Spleen (tissue), 13 donors: ENCODE measurements around the gene LRWD1. TPM values are rescaled to one million over a fixed set of nuclear protein-coding genes. Genes with fewer than 3 reads are reported as not detected.

ENCODE experiments used
- DNase-seq: peaks from one replicate; pipeline ENCODE4 v3.0.0-alpha.2; 2020
- H3K27ac ChIP-seq, 8 donors: fragments of 200-600 bp; sonication (generic) in 7 of 8; 1 replicate in 4 of 8; 2 replicates in 4 of 8; pipeline versions ENCODE4 v1.5.0 to v1.8.0; 2016 to 2021; ENCODE audit warnings: inconsistent platforms in 4 of 8, mild to moderate bottlenecking in 4 of 8, moderate library complexity in 1 of 8
- H3K27me3 ChIP-seq, 7 donors: fragments of 200-600 bp; sonication (generic) in 6 of 7; replicated peaks in 1 of 7; 1 replicate in 4 of 7; 2 replicates in 3 of 7; pipeline versions ENCODE4 v1.5.0 to v1.8.0; 2016 to 2021; ENCODE audit warnings: inconsistent platforms in 3 of 7, mild to moderate bottlenecking in 1 of 7
- H3K36me3 ChIP-seq, 6 donors: fragments of 200-600 bp; sonication (generic) in 5 of 6; 1 replicate in 4 of 6; 2 replicates in 2 of 6; pipeline versions ENCODE4 v1.5.0 to v1.8.0; 2016 to 2021; ENCODE audit warnings: inconsistent platforms in 2 of 6
- H3K4me1 ChIP-seq, 6 donors: fragments of 200-600 bp; sonication (generic) in 5 of 6; 1 replicate in 3 of 6; 2 replicates in 3 of 6; pipeline versions ENCODE4 v1.5.0 to v1.8.0; 2016 to 2021; ENCODE audit warnings: inconsistent platforms in 3 of 6
- H3K4me3 ChIP-seq, 8 donors: fragments of 200-600 bp; sonication (generic) in 7 of 8; 1 replicate in 4 of 8; 2 replicates in 4 of 8; pipeline versions ENCODE4 v1.5.0 to v1.8.0; 2016 to 2021; ENCODE audit warnings: inconsistent platforms in 4 of 8, mild to moderate bottlenecking in 4 of 8, moderate library complexity in 2 of 8
- H3K9me3 ChIP-seq, 8 donors: fragments of 200-600 bp; sonication (generic) in 7 of 8; 1 replicate in 4 of 8; 2 replicates in 4 of 8; pipeline versions ENCODE4 v1.5.0 to v1.8.0; 2016 to 2021; ENCODE audit warnings: inconsistent platforms in 4 of 8
- POLR2A ChIP-seq, 3 donors: fragments of 450-650 bp; IDR thresholded peaks; one replicate each; pipeline ENCODE4 v1.5.1; 2017; ENCODE audit warnings: antibody characterized with exemption in 3 of 3, mild to moderate bottlenecking in 1 of 3
- POLR2AphosphoS5 ChIP-seq, 3 donors: sonication (generic); formaldehyde crosslinking; IDR thresholded peaks; one replicate each; pipeline ENCODE4 v1.5.1; 2017; ENCODE audit warnings: antibody characterized with exemption in 3 of 3
- WGBS, 5 donors: extraction: QIAGEN DNeasy Blood & Tissue Kit in 3 of 5; methylation state at CpG; one replicate each; pipeline versions ENCODE4 v1.1.5 to v1.1.7; 2013 to 2018; 5-methylcytosine and 5-hydroxymethylcytosine counted together
- intact Hi-C: fragments of 100-400 bp; cut with DNase I; formaldehyde crosslinking; loops from one replicate; pipeline ENCODE4 v1.15.0; 2023; ENCODE audit warnings: low total_unique reads
- long read RNA-seq, 2 donors: transcript quantifications; one replicate each; lab custom pipeline, GENCODE V29; 2026
- polyA plus RNA-seq, 3 donors: library from polyadenylated mRNA; stranded (reverse); fragments of 200-250 nt; gene quantifications; one replicate each; pipeline ENCODE4 v1.2.1, GENCODE V29; 2013
- total RNA-seq, 7 donors: library from RNA; depleted of rRNA in 3 of 7; stranded (reverse); fragments of >200 nt in 3 of 7; fragmentation: NEBNext Ultra II Directional in 4 of 7; extraction: Animal tissue kit (Norgen Biotek cat#: 25700) in 4 of 7; gene quantifications; one replicate each; pipeline versions ENCODE4 v1.1.0 to v1.2.1, GENCODE V29; 2016 to 2021
- TF ChIP-seq, protein P1 (sequence below), 11 experiments: fragments of 200-600 bp in 7 of 11; fragments of 450-650 bp in 4 of 11; sonication (generic) in 4 of 11; IDR thresholded peaks in 8 of 11; conservative IDR thresholded peaks in 3 of 11; 1 replicate in 7 of 11; 2 replicates in 4 of 11; pipeline versions ENCODE4 v1.4.0 to v1.8.0; 2016 to 2021; ENCODE audit warnings: antibody characterized with exemption in 11 of 11, inconsistent platforms in 4 of 11, mild to moderate bottlenecking in 1 of 11
- donor health status: healthy with polysubstance abuse.
- donor health status: DM: no; HTN: no; CAD: no; lungs with moderate emphysema.
- donor health status: DM: no; HTN: no; CAD: no.
- donor health status: Bipolar disorder and iron deficiency.
- donor health status: healthy.
- donor health status: DM: no; HTN: no; CAD: no.
- donor health status: DM: yes; HTN: yes; CAD: no.

The LRWD1 gene
- 10 to 100 TPM; 19.9 to 42.2 (median 24.1) TPM for total RNA-seq
- 10 to 100 TPM; 22.1 to 37.3 (median 33.7) TPM for polyA plus RNA-seq
- long read RNA-seq, donor 1, partial matches to known transcripts: 0 of 2 reads
- long read RNA-seq, donor 1, other reads (novel, unspliced or antisense): 0 of 2 reads
- long read RNA-seq, donor 2, partial matches to known transcripts: 5 of 8 reads
- long read RNA-seq, donor 2, other reads (novel, unspliced or antisense): 0 of 8 reads

GRCh38 chr7:102464577-102465280 lies at the start of gene LRWD1, which contains the start of gene ALKBH4:
TSS of gene LRWD1 (plus strand) at chr7:102464984. CDS start at chr7:102465081, 97 bp downstream.
TSS of gene ALKBH4 (minus strand) at chr7:102464863. CDS start at chr7:102464836, 27 bp downstream.
- Histone ChIP-seq H3K27ac (peak within 1 kb of the TSS; percentile 53 to 90 (median 84)), H3K4me3 (peak within 1 kb of the TSS; percentile 92 to 98 (median 94)), H3K4me1 (peaks cover 12 to 89% (median 36%) of the 10 kb centered on the region in 6 donors), H3K27me3 (no peaks in the 10 kb centered on the region), H3K36me3 (peaks cover 0 to 27% (median 16%) of the 10 kb centered on the region in 6 donors), H3K9me3 (no peaks in the 10 kb centered on the region)
- TF ChIP-seq POLR2A (IDR thresholded peaks at IDR 0.05) (peak in 2 of 3 donors; percentile 45 to 47), POLR2AphosphoS5 (IDR thresholded peaks at IDR 0.05) (peak; percentile 92 to 93 (median 93))
- TF ChIP-seq, protein P1, sequence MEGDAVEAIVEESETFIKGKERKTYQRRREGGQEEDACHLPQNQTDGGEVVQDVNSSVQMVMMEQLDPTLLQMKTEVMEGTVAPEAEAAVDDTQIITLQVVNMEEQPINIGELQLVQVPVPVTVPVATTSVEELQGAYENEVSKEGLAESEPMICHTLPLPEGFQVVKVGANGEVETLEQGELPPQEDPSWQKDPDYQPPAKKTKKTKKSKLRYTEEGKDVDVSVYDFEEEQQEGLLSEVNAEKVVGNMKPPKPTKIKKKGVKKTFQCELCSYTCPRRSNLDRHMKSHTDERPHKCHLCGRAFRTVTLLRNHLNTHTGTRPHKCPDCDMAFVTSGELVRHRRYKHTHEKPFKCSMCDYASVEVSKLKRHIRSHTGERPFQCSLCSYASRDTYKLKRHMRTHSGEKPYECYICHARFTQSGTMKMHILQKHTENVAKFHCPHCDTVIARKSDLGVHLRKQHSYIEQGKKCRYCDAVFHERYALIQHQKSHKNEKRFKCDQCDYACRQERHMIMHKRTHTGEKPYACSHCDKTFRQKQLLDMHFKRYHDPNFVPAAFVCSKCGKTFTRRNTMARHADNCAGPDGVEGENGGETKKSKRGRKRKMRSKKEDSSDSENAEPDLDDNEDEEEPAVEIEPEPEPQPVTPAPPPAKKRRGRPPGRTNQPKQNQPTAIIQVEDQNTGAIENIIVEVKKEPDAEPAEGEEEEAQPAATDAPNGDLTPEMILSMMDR (IDR thresholded peaks at IDR 0.05 in 8 of 11, conservative IDR thresholded peaks at IDR 0.05 in 3 of 11): peak in 9 of 11 experiments; percentile 9 to 69 (median 50)
- 0 to 1% (median 0%) methylated on average over 28 to 81 of the region's 81 CpGs for WGBS, 5 donors
- intact Hi-C loops: no loop called here
- DNase-seq: peak; percentile 99

DNA sequence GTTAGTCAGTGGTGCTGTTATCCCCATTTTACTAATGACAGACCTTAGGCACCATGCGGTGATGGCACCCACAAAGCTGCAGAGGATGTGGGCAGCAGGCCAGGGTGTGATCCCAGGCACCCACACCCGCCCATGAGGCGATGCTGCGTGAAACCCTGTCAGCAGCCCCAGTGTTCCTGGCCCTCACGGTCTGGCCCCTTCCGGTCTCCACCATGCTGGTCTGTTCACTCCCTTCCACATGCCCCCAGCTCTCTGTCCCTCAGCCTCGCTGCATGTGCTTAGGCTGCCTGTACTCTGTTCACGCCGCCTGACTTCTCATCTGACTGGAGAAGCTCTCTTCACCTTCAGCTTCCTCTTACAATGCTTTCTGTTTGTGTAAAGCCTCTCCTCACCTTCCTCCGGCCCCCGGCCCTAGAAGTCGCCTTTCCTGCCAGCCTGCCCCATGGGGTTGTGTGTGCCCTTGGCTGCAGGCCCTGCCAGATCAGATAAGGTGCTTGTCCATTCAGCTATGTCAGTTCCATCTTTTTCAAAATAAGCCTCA lies 49.0 kb upstream of the LRWD1 start:
- H3K9me3 ChIP-seq: no peaks in the 10 kb centered on the region
- H3K36me3 ChIP-seq: peaks cover 0 to 86% (median 17%) of the 10 kb centered on the region in 6 donors
- WGBS, 5 donors: 19 to 33% (median 27%) methylated on average over 12 of the region's 12 CpGs
- H3K27ac ChIP-seq: peak overlapping the region; percentile 75 to 99 (median 86)
- intact Hi-C loops: no loop called here
- H3K27me3 ChIP-seq: no peaks in the 10 kb centered on the region
- H3K4me3 ChIP-seq: peak overlapping the region in 1 of 8 donors; percentile 52
- peak; percentile 92 for DNase-seq
- peaks cover 34 to 92% (median 74%) of the 10 kb centered on the region in 6 donors for H3K4me1 ChIP-seq
- TF ChIP-seq POLR2AphosphoS5 (IDR thresholded peaks at IDR 0.05) (peak; percentile 71 to 85 (median 77)), POLR2A (IDR thresholded peaks at IDR 0.05) (no peak)

GRCh38 chr7:102416406-102416805 lies 48.4 kb upstream of the LRWD1 start:
- 81 to 84% (median 82%) methylated on average over 6 of the region's 6 CpGs for WGBS, 5 donors
- H3K36me3 ChIP-seq: peaks cover 0 to 86% (median 10%) of the 10 kb centered on the region in 6 donors
- intact Hi-C loops: no loop called here

DNA sequence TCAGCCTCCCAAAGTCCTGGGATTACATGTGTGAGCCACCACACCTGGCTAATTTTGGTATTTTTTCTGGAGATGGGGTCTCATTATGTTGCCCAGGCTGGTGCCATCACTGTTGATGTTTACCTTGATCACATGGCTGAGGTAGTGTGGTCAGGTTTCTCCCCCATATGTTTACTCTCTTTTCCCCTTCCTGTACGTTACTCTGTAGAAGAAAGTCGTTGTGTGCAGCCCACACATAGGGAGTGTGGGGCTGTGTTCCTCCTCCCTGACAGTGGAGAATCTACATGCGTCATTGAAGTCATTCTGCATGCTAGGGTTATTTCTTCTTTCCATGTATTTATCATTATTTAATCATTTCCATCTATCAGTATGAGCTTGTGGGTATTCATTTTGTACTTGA lies 47.7 kb upstream of the LRWD1 start:
- peaks cover 0 to 86% (median 7%) of the 10 kb centered on the region in 6 donors for H3K36me3 ChIP-seq
- no peaks in the 10 kb centered on the region for H3K27me3 ChIP-seq
- WGBS, 5 donors: 45 to 60% (median 48%) methylated on average over 3 of the region's 3 CpGs
- no peak overlapping the region for H3K4me3 ChIP-seq
- TF ChIP-seq, protein P1 (IDR thresholded peaks at IDR 0.05 in 8 of 11, conservative IDR thresholded peaks at IDR 0.05 in 3 of 11): no peak
- peak in 1 of 3 donors; percentile 40 for TF ChIP-seq POLR2AphosphoS5 (IDR thresholded peaks at IDR 0.05)
- peaks cover 39 to 100% (median 86%) of the 10 kb centered on the region in 6 donors for H3K4me1 ChIP-seq
- no peaks in the 10 kb centered on the region for H3K9me3 ChIP-seq
- H3K27ac ChIP-seq: peak overlapping the region; percentile 34 to 99 (median 86)
- intact Hi-C loops: no loop called here
- no peak for DNase-seq

More at GRCh38 chr7:102416406-102416805, 48.4 kb upstream of the LRWD1 start:
- Histone ChIP-seq H3K27me3 (no peaks in the 10 kb centered on the region), H3K4me3 (peak overlapping the region in 1 of 8 donors; percentile 52), H3K9me3 (no peaks in the 10 kb centered on the region), H3K27ac (peak overlapping the region; percentile 75 to 99 (median 86)), H3K4me1 (peaks cover 39 to 98% (median 81%) of the 10 kb centered on the region in 6 donors)
- TF ChIP-seq, protein P1 (IDR thresholded peaks at IDR 0.05 in 8 of 11, conservative IDR thresholded peaks at IDR 0.05 in 3 of 11): no peak
- TF ChIP-seq POLR2AphosphoS5 (IDR thresholded peaks at IDR 0.05): no peak
- TF ChIP-seq POLR2A (IDR thresholded peaks at IDR 0.05): no peak
- no peak for DNase-seq
